Glutamatergic neuron (in vitro differentiated cells): ENCODE results near the gene SLC47A1. TPM values are rescaled to one million over a fixed set of nuclear protein-coding genes. Genes with fewer than 3 reads are reported as not detected.

Experiments
- DNase-seq: peaks from one replicate; pipeline ENCODE4 v3.0.0; 2022
- H3K27ac Mint-ChIP-seq: one replicate; pipeline ENCODE4 v1.8.0; 2020; ENCODE audit warnings: mild to moderate bottlenecking, mixed read lengths, inconsistent platforms; ENCODE audit not compliant: unreplicated experiment
- H3K27me3 Mint-ChIP-seq: one replicate; pipeline ENCODE4 v1.8.0; 2020; ENCODE audit warnings: mild to moderate bottlenecking, moderate library complexity, mixed read lengths, inconsistent platforms; ENCODE audit not compliant: unreplicated experiment
- H3K36me3 Mint-ChIP-seq: one replicate; pipeline ENCODE4 v1.8.0; 2020; ENCODE audit warnings: mild to moderate bottlenecking, mixed read lengths, inconsistent platforms; ENCODE audit not compliant: unreplicated experiment
- H3K4me1 Mint-ChIP-seq: one replicate; pipeline ENCODE4 v1.8.0; 2020; ENCODE audit warnings: mild to moderate bottlenecking, low read depth, mixed read lengths, inconsistent platforms; ENCODE audit not compliant: unreplicated experiment
- H3K4me3 Mint-ChIP-seq: one replicate; pipeline ENCODE4 v1.8.0; 2020; ENCODE audit warnings: mild to moderate bottlenecking, mixed read lengths, inconsistent platforms; ENCODE audit not compliant: unreplicated experiment
- H3K9me3 Mint-ChIP-seq: one replicate; pipeline ENCODE4 v1.8.0; 2020; ENCODE audit warnings: mild to moderate bottlenecking, moderate library complexity, mixed read lengths, inconsistent platforms; ENCODE audit not compliant: unreplicated experiment
- CTCF ChIP-seq: fragments of 200-600 bp; sonication (generic); IDR thresholded peaks from one replicate; pipeline ENCODE4 v1.5.0; 2021; ENCODE audit not compliant: partially characterized antibody, unreplicated experiment
- total RNA-seq: library from RNA; stranded (reverse); fragmentation: NEBNext Ultra II Directional; extraction: Animal tissue kit (Norgen Biotek cat#: 25700); gene quantifications from one replicate; pipeline ENCODE4 v1.2.1, GENCODE V29; 2021; ENCODE audit not compliant: unreplicated experiment

SLC47A1 gene
- total RNA-seq, 1 donor from 2014 or later, result not detected

- H3K4me3 Mint-ChIP-seq, result no peak overlapping the region
Observed at GRCh38 chr17:19569785-19570543, 36.3 kb downstream of the SLC47A1 start.

GRCh38 chr17:19570544-19571062 is 36.9 kb downstream of the SLC47A1 start:
- Mint-ChIP-seq H3K36me3 (no peaks in the 10 kb centered on the region), H3K27me3 (no peaks in the 10 kb centered on the region), H3K9me3 (peaks cover 1% of the 10 kb centered on the region), H3K4me3 (no peak overlapping the region), H3K27ac (no peak overlapping the region), H3K4me1 (peaks cover 4% of the 10 kb centered on the region)
- DNase-seq, result no peak
- TF ChIP-seq CTCF, result no peak

More at GRCh38 chr17:19569785-19570543, 36.3 kb downstream of the SLC47A1 start:
- Mint-ChIP-seq H3K36me3 (no peaks in the 10 kb centered on the region), H3K4me1 (peaks cover 4% of the 10 kb centered on the region), H3K27ac (no peak overlapping the region), H3K9me3 (peaks cover 1% of the 10 kb centered on the region), H3K27me3 (no peaks in the 10 kb centered on the region)
- no peak for DNase-seq
- no peak for TF ChIP-seq CTCF

GRCh38 chr17:19573075-19573474 is 39.4 kb downstream of the SLC47A1 start:
- Mint-ChIP-seq H3K4me3 (no peak overlapping the region), H3K9me3 (peaks cover 1% of the 10 kb centered on the region), H3K27me3 (no peaks in the 10 kb centered on the region), H3K4me1 (peaks cover 4% of the 10 kb centered on the region), H3K27ac (no peak overlapping the region), H3K36me3 (no peaks in the 10 kb centered on the region)
- DNase-seq, result no peak
- TF ChIP-seq CTCF, result no peak

GRCh38 chr17:19574956-19575355 is 41.3 kb downstream of the SLC47A1 start:
- no peak overlapping the region for H3K27ac Mint-ChIP-seq
- peaks cover 4% of the 10 kb centered on the region for H3K4me1 Mint-ChIP-seq
- no peak for TF ChIP-seq CTCF

GRCh38 chr17:19578545-19578944 is 44.9 kb downstream of the SLC47A1 start:
- no peak for DNase-seq
- peaks cover 4% of the 10 kb centered on the region for H3K27me3 Mint-ChIP-seq
- no peak overlapping the region for H3K4me3 Mint-ChIP-seq
- no peaks in the 10 kb centered on the region for H3K36me3 Mint-ChIP-seq
- TF ChIP-seq CTCF, result no peak
- H3K4me1 Mint-ChIP-seq, result peaks cover 1% of the 10 kb centered on the region
- no peak overlapping the region for H3K27ac Mint-ChIP-seq
- H3K9me3 Mint-ChIP-seq, result peaks cover 1% of the 10 kb centered on the region

More at GRCh38 chr17:19574956-19575355, 41.3 kb downstream of the SLC47A1 start:
- Mint-ChIP-seq H3K9me3 (peaks cover 1% of the 10 kb centered on the region), H3K27me3 (no peaks in the 10 kb centered on the region), H3K36me3 (no peaks in the 10 kb centered on the region), H3K4me3 (no peak overlapping the region)
- no peak for DNase-seq
